RWPE1 (cell line): ENCODE data around the gene BRD8.

Experiments
- CTCF ChIA-PET: fragments of 350-600 bp; sonication (Branson Sonifier 250); formaldehyde crosslinking; extraction: SDS; loops from one replicate; lab custom pipeline; 2021; lab: Yijun Ruan, JAX
- POLR2A ChIA-PET: fragments of 400-600 bp; formaldehyde crosslinking; extraction: SDS; loops from one replicate; lab custom pipeline; 2020; ENCODE audit warnings: antibody characterized with exemption; ENCODE audit not compliant: low non-redundant PET; lab: Yijun Ruan, JAX
- DNase-seq: peaks from one replicate; pipeline ENCODE4 v3.0.0; 2012; ENCODE audit warnings: low spot score
- H3K27ac ChIP-seq: fragments of 450-650 bp; 2 replicates; pipeline ENCODE4 v1.5.1; 2017
- TF ChIP-seq, protein P1 (sequence below): fragments of 450-650 bp; conservative IDR thresholded peaks from 2 replicates; pipeline ENCODE4 v1.5.1; 2017; ENCODE audit warnings: low read depth, mild to moderate bottlenecking

Gene BRD8

DNA sequence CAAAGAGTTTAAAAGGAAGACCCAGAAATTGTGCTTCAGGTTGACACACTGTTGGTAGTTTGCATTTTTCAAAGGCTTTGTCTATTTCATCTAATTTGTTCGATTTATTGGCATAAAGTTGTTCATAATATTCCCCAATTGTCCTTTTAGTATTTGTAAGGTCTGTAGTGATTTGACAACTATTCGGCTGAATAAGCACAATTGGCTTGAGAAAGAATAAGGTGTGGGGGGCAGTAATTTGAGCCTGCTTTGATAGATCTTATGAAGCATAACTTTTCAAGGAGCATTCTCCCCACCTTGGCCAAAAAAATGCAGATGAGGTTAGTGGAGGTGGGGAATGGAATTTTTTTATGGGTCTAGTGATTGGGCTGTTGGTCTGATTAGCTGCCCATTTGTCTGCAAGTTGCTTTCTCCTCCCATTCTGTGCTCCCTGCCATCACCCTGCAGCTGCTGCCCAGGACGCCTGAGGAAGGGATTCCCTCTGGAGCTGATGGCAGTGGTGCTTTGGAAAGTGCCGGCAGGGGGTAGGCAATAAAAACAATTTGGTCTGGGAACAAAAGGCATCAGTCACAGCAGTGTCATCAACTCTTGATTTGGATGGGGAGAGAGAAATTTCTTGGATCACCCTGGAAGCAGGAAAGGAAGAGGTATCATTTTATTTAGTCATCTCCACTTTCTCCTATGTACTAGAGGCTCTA lies 68.0 kb downstream of the BRD8 start:
- CTCF ChIA-PET = interaction anchor here (0.7 to 2.3 kb wide), 3 partner anchors 23 to 340 kb away, joined by 3 to 8 read pairs (median 3); no protein-coding TSS in a partner anchor
- no peak overlapping the region for H3K27ac ChIP-seq

DNA sequence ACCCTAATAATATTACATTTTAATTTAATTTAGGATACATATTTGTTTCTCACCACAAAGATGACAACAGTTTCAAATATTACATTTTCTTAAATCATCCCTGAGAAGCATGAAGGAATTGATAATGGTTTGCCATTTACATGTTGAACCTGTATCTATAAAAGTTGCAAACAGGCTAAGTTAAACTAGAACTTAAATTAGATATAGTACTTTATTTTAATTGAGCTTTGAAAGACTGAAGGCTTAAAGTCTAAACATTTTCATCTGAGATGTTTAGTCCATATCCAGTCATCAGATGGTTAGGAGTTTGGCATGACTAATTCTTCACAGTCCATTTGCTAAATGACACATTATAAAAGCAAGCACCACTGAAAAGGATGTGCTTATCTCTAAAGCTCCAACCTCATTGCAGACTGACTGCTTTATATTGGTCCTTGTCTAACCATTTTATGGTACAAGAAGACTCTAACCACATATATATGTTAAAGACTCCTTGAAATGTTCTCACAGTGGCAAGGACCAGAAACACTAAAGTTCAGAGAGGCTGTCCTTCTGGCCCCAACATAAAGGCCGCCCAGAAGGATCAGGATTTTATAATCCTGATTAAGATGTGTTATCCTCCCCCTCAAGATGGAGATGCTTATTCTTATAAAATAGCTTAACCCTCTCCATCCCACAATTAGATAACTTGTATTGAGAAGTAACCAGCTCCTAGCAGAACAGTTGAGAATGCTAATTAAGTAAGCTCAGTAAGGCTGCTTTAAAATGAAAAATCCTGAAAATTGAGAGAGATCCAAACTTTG lies 68.8 kb downstream of the BRD8 start:
- DNase-seq = no peak
- ChIA-PET CTCF (interaction anchor here (0.7 to 2.3 kb wide), 3 partner anchors 24 to 341 kb away, joined by 3 to 8 read pairs (median 3); no protein-coding TSS in a partner anchor), POLR2A (no interaction called here)
- TF ChIP-seq, protein P1, sequence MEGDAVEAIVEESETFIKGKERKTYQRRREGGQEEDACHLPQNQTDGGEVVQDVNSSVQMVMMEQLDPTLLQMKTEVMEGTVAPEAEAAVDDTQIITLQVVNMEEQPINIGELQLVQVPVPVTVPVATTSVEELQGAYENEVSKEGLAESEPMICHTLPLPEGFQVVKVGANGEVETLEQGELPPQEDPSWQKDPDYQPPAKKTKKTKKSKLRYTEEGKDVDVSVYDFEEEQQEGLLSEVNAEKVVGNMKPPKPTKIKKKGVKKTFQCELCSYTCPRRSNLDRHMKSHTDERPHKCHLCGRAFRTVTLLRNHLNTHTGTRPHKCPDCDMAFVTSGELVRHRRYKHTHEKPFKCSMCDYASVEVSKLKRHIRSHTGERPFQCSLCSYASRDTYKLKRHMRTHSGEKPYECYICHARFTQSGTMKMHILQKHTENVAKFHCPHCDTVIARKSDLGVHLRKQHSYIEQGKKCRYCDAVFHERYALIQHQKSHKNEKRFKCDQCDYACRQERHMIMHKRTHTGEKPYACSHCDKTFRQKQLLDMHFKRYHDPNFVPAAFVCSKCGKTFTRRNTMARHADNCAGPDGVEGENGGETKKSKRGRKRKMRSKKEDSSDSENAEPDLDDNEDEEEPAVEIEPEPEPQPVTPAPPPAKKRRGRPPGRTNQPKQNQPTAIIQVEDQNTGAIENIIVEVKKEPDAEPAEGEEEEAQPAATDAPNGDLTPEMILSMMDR = no peak
- H3K27ac ChIP-seq = no peak overlapping the region

More for the DNA sequence above, 68.0 kb downstream of the BRD8 start:
- no peak for DNase-seq
- POLR2A ChIA-PET = no interaction called here
- TF ChIP-seq, protein P1 = no peak

DNA sequence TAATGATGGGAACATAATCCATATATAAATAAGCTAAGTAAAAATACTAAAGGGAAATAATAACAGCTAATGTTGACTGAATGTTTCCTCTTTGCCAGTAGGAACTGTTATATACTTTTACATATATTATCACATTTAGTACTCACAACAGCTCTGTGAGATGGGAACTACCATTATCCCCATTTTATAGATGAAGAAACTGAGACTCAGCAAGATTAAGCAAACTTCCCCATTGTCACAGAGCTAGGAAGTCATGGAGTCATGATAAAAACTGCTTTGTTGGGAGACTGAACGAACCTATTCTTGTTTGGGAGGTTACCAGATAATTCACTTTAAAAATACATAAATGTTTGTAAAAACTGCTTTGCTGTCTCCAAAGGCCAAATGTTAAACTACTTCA lies 71.2 kb downstream of the BRD8 start:
- TF ChIP-seq, protein P1 = no peak
- DNase-seq = no peak
- H3K27ac ChIP-seq = no peak overlapping the region
- CTCF ChIA-PET = interaction anchor here (0.6 to 0.7 kb wide), 3 partner anchors 23 to 478 kb away, joined by 3 to 5 read pairs (median 3); no protein-coding TSS in a partner anchor
- POLR2A ChIA-PET = no interaction called here

DNA sequence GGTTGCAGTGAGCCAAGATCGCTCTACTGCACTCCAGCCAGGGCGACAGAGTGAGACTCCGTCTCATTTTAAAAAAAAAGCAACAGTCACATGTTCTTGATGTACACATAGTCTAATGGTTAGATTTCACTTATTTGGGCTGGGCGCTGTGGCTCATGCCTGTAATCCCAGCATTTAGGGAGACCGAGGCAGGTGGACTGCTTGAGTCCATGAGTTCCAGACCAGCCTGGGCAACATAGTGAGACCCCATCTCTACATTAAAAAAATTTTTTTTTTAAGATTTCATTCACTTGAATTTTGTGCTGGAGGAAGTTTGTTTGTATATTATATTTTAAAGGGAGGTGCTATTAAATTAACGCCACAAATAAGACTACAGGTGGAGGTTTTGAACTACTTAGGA lies 72.7 kb downstream of the BRD8 start:
- TF ChIP-seq, protein P1 = no peak
- POLR2A ChIA-PET = interaction anchor here (0.6 kb wide), 1 partner anchor 79 kb away, joined by 11 read pairs; no protein-coding TSS in a partner anchor
- DNase-seq = no peak
- CTCF ChIA-PET = no interaction called here
- H3K27ac ChIP-seq = no peak overlapping the region

DNA sequence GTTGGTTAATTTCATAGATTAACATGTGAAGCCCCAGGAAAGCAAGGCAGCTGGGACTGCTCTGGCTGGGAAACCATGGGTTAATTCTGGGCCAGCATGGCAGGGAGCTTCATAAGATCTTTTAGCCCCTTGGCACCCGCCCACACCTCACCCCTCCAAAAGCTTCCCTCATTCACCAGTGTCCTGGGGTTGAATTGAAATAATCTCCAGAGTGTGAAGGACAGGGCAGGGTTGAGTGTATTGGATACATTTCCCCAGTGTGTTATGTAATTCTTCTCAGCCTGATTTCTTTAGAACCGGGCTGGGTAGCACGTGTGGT lies 75.2 kb downstream of the BRD8 start:
- TF ChIP-seq, protein P1 = no peak
- ChIA-PET POLR2A (no interaction called here), CTCF (interaction anchor here (0.6 to 1.2 kb wide), 4 partner anchors 13 to 608 kb away, joined by 3 to 5 read pairs (median 4); no protein-coding TSS in a partner anchor)
- H3K27ac ChIP-seq = no peak overlapping the region
- no peak for DNase-seq
